Peyer's patch (tissue), 4 donors: ENCODE measurements around the gene UACA.

Source experiments
- CTCF ChIP-seq, 6 experiments: fragments of 450-650 bp in 4 of 6; fragments of 200-600 bp in 2 of 6; sonication (generic) in 1 of 6; IDR thresholded peaks; one replicate each; pipeline ENCODE4 v1.5.1; 2017 to 2019; ENCODE audit warnings: antibody characterized with exemption in 6 of 6, mild to moderate bottlenecking in 3 of 6, moderate library complexity in 1 of 6
- POLR2A ChIP-seq, 2 donors: fragments of 450-650 bp; IDR thresholded peaks; one replicate each; pipeline ENCODE4 v1.5.1; 2017; ENCODE audit warnings: antibody characterized with exemption in 2 of 2, mild to moderate bottlenecking in 2 of 2, moderate library complexity in 2 of 2

GRCh38 chr15:70766597-70766996 is 3.2 kb upstream of the UACA start:
- no peak for TF ChIP-seq CTCF (IDR thresholded peaks at IDR 0.05)
- no peak for TF ChIP-seq POLR2A (IDR thresholded peaks at IDR 0.05)
